Activated naive CD4-positive, alpha-beta T cell treated with anti-CD3 and anti-CD28 coated beads, Interleukin-2, amount 50 U/mL, for 24 hours (primary cell): ENCODE data around the gene DSTN.

Experiments
- H3K27ac Mint-ChIP-seq: one replicate; pipeline ENCODE4 v1.8.0; 2021; ENCODE audit warnings: mild to moderate bottlenecking, mixed read lengths
- H3K27me3 Mint-ChIP-seq: one replicate; pipeline ENCODE4 v1.8.0; 2021; ENCODE audit warnings: mixed read lengths
- H3K36me3 Mint-ChIP-seq: one replicate; pipeline ENCODE4 v1.8.0; 2021; ENCODE audit warnings: mixed read lengths
- H3K4me1 Mint-ChIP-seq: one replicate; pipeline ENCODE4 v1.8.0; 2021; ENCODE audit warnings: mixed read lengths
- H3K4me3 Mint-ChIP-seq: one replicate; pipeline ENCODE4 v1.8.0; 2021; ENCODE audit warnings: mild to moderate bottlenecking, mixed read lengths
- H3K9me3 Mint-ChIP-seq: one replicate; pipeline ENCODE4 v1.8.0; 2021; ENCODE audit warnings: mixed read lengths

The DSTN gene

GRCh38 chr20:17629025-17629424 lies 59.1 kb downstream of the DSTN start:
- Mint-ChIP-seq H3K4me3 (no peak overlapping the region), H3K27ac (no peak overlapping the region), H3K36me3 (peaks cover 8% of the 10 kb centered on the region), H3K27me3 (no peaks in the 10 kb centered on the region), H3K9me3 (no peaks in the 10 kb centered on the region), H3K4me1 (no peaks in the 10 kb centered on the region)

GRCh38 chr20:17629678-17630089 lies 59.8 kb downstream of the DSTN start:
- Mint-ChIP-seq H3K4me3 (no peak overlapping the region), H3K36me3 (peaks cover 8% of the 10 kb centered on the region), H3K27me3 (no peaks in the 10 kb centered on the region), H3K9me3 (no peaks in the 10 kb centered on the region), H3K27ac (no peak overlapping the region), H3K4me1 (no peaks in the 10 kb centered on the region)

- no peak overlapping the region for H3K27ac Mint-ChIP-seq
- no peaks in the 10 kb centered on the region for H3K27me3 Mint-ChIP-seq
- H3K4me3 Mint-ChIP-seq, result no peak overlapping the region
- H3K4me1 Mint-ChIP-seq, result no peaks in the 10 kb centered on the region
- no peaks in the 10 kb centered on the region for H3K9me3 Mint-ChIP-seq
- peaks cover 8% of the 10 kb centered on the region for H3K36me3 Mint-ChIP-seq
These were observed 60.4 kb downstream of the DSTN start for GRCh38 chr20:17630151-17630805.

GRCh38 chr20:17630806-17631195 lies 60.9 kb downstream of the DSTN start:
- H3K27ac Mint-ChIP-seq, result no peak overlapping the region
- H3K4me3 Mint-ChIP-seq, result no peak overlapping the region
- H3K27me3 Mint-ChIP-seq, result no peaks in the 10 kb centered on the region
- H3K9me3 Mint-ChIP-seq, result no peaks in the 10 kb centered on the region
- peaks cover 8% of the 10 kb centered on the region for H3K36me3 Mint-ChIP-seq
- no peaks in the 10 kb centered on the region for H3K4me1 Mint-ChIP-seq

- H3K4me3 Mint-ChIP-seq, result no peak overlapping the region
- peaks cover 5% of the 10 kb centered on the region for H3K36me3 Mint-ChIP-seq
- no peaks in the 10 kb centered on the region for H3K27me3 Mint-ChIP-seq
- no peaks in the 10 kb centered on the region for H3K9me3 Mint-ChIP-seq
- no peak overlapping the region for H3K27ac Mint-ChIP-seq
- H3K4me1 Mint-ChIP-seq, result no peaks in the 10 kb centered on the region
These were observed 61.9 kb downstream of the DSTN start for GRCh38 chr20:17631576-17632319.

GRCh38 chr20:17633221-17633849 lies 63.5 kb downstream of the DSTN start:
- no peaks in the 10 kb centered on the region for H3K9me3 Mint-ChIP-seq
- peaks cover 5% of the 10 kb centered on the region for H3K36me3 Mint-ChIP-seq
- H3K27me3 Mint-ChIP-seq, result no peaks in the 10 kb centered on the region
- H3K27ac Mint-ChIP-seq, result no peak overlapping the region
- H3K4me1 Mint-ChIP-seq, result no peaks in the 10 kb centered on the region
- H3K4me3 Mint-ChIP-seq, result no peak overlapping the region

- Mint-ChIP-seq H3K4me1 (no peaks in the 10 kb centered on the region), H3K27me3 (no peaks in the 10 kb centered on the region), H3K27ac (no peak overlapping the region), H3K36me3 (peaks cover 4% of the 10 kb centered on the region), H3K9me3 (no peaks in the 10 kb centered on the region), H3K4me3 (no peak overlapping the region)
These were observed 64.1 kb downstream of the DSTN start for GRCh38 chr20:17633850-17634500.

GRCh38 chr20:17634661-17635331 lies 64.9 kb downstream of the DSTN start:
- Mint-ChIP-seq H3K27ac (no peak overlapping the region), H3K27me3 (no peaks in the 10 kb centered on the region), H3K9me3 (no peaks in the 10 kb centered on the region), H3K4me1 (no peaks in the 10 kb centered on the region), H3K4me3 (no peak overlapping the region), H3K36me3 (peaks cover 4% of the 10 kb centered on the region)

- no peaks in the 10 kb centered on the region for H3K9me3 Mint-ChIP-seq
- H3K27ac Mint-ChIP-seq, result no peak overlapping the region
- H3K4me1 Mint-ChIP-seq, result no peaks in the 10 kb centered on the region
- no peak overlapping the region for H3K4me3 Mint-ChIP-seq
- H3K27me3 Mint-ChIP-seq, result no peaks in the 10 kb centered on the region
- peaks cover 4% of the 10 kb centered on the region for H3K36me3 Mint-ChIP-seq
These were observed 65.7 kb downstream of the DSTN start for GRCh38 chr20:17635332-17636244.

- Mint-ChIP-seq H3K27ac (no peak overlapping the region), H3K4me3 (no peak overlapping the region), H3K9me3 (no peaks in the 10 kb centered on the region), H3K27me3 (no peaks in the 10 kb centered on the region), H3K4me1 (no peaks in the 10 kb centered on the region), H3K36me3 (peaks cover 2% of the 10 kb centered on the region)
These were observed 66.9 kb downstream of the DSTN start for GRCh38 chr20:17636523-17637412.

GRCh38 chr20:17637413-17637780 lies 67.5 kb downstream of the DSTN start:
- H3K4me1 Mint-ChIP-seq, result no peaks in the 10 kb centered on the region
- H3K27ac Mint-ChIP-seq, result no peak overlapping the region
- no peaks in the 10 kb centered on the region for H3K27me3 Mint-ChIP-seq
- H3K4me3 Mint-ChIP-seq, result no peak overlapping the region
- no peaks in the 10 kb centered on the region for H3K9me3 Mint-ChIP-seq
- H3K36me3 Mint-ChIP-seq, result peaks cover under 1% of the 10 kb centered on the region

GRCh38 chr20:17637985-17638640 lies 68.2 kb downstream of the DSTN start:
- no peaks in the 10 kb centered on the region for H3K4me1 Mint-ChIP-seq
- no peaks in the 10 kb centered on the region for H3K9me3 Mint-ChIP-seq

GRCh38 chr20:17638835-17639407 lies 69.0 kb downstream of the DSTN start:
- Mint-ChIP-seq H3K4me1 (no peaks in the 10 kb centered on the region), H3K36me3 (no peaks in the 10 kb centered on the region)

More at GRCh38 chr20:17637985-17638640, 68.2 kb downstream of the DSTN start:
- no peaks in the 10 kb centered on the region for H3K27me3 Mint-ChIP-seq
- H3K4me3 Mint-ChIP-seq, result no peak overlapping the region
- H3K27ac Mint-ChIP-seq, result no peak overlapping the region
- no peaks in the 10 kb centered on the region for H3K36me3 Mint-ChIP-seq

More at GRCh38 chr20:17638835-17639407, 69.0 kb downstream of the DSTN start:
- Mint-ChIP-seq H3K27ac (no peak overlapping the region), H3K4me3 (no peak overlapping the region), H3K9me3 (no peaks in the 10 kb centered on the region), H3K27me3 (no peaks in the 10 kb centered on the region)
